Thymus (tissue), 14 donors: ENCODE measurements around the gene COL28A1. TPM values are rescaled to one million over a fixed set of nuclear protein-coding genes. Genes with fewer than 3 reads are reported as not detected.
A peak's percentile ranks its signal among the peaks of the same experiment; 100 is the strongest.

Experiments
- DNase-seq, 9 donors: peaks; one replicate each; pipeline ENCODE4 v3.0.0-alpha.2; 2013; ENCODE audit warnings: low spot score in 9 of 9, low read depth in 6 of 9, missing footprints in 1 of 9
- H3K27ac ChIP-seq, 2 donors: one replicate each; pipeline ENCODE4 v1.5.1; 2013; ENCODE audit warnings: control low read depth in 1 of 2, low read depth in 1 of 2, low read length in 1 of 2, mild to moderate bottlenecking in 1 of 2, moderate library complexity in 1 of 2
- H3K27me3 ChIP-seq, 2 donors: one replicate each; pipeline ENCODE4 v1.5.1; 2013; ENCODE audit warnings: low read length in 1 of 2; ENCODE audit not compliant: control insufficient read depth in 2 of 2, insufficient read depth in 1 of 2
- H3K36me3 ChIP-seq, 2 donors: one replicate each; pipeline ENCODE4 v1.5.1; 2013; ENCODE audit warnings: low read length in 1 of 2, mild to moderate bottlenecking in 1 of 2, moderate library complexity in 1 of 2; ENCODE audit not compliant: control insufficient read depth in 2 of 2, insufficient read depth in 2 of 2
- H3K4me1 ChIP-seq, 2 donors: one replicate each; pipeline ENCODE4 v1.5.1; 2013; ENCODE audit warnings: low read length in 2 of 2; ENCODE audit not compliant: control insufficient read depth in 2 of 2, insufficient read depth in 2 of 2
- H3K4me3 ChIP-seq, 2 donors: one replicate each; pipeline ENCODE4 v1.5.1; 2013; ENCODE audit warnings: low read length in 2 of 2, control low read depth in 1 of 2, mild to moderate bottlenecking in 1 of 2
- H3K9me3 ChIP-seq, 2 donors: one replicate each; pipeline ENCODE4 v1.5.1; 2013; ENCODE audit warnings: low read length in 1 of 2, mild to moderate bottlenecking in 1 of 2; ENCODE audit not compliant: control insufficient read depth in 2 of 2, insufficient read depth in 1 of 2
- WGBS: extraction: QIAGEN DNeasy Blood & Tissue Kit; methylation state at CpG from one replicate; pipeline ENCODE4 v1.1.7; 2013; 5-methylcytosine and 5-hydroxymethylcytosine counted together
- long read RNA-seq, 10 donors: transcript quantifications; one replicate each; lab custom pipeline, GENCODE V29; 2026
- polyA plus RNA-seq: library from polyadenylated mRNA; stranded (reverse); fragments of 200-250 nt; gene quantifications from one replicate; pipeline ENCODE4 v1.2.3, GENCODE V29; 2013
- total RNA-seq: library from RNA; stranded (reverse); fragments of 120-200 nt; gene quantifications from one replicate; pipeline ENCODE4 v1.2.4, GENCODE V29; 2013
- donor health status: healthy.

The COL28A1 gene
- total RNA-seq (0.24 TPM), polyA plus RNA-seq (0.71 TPM)
- long read RNA-seq, donor 1: 0 reads
- long read RNA-seq, donor 2: 0 reads
- long read RNA-seq, donor 3: 0 reads
- long read RNA-seq, donor 4: 0 reads
- long read RNA-seq, donor 5: 0 reads
- long read RNA-seq, donor 6: 0 reads
- long read RNA-seq, donor 7: 0 reads
- long read RNA-seq, donor 8: 0 reads
- long read RNA-seq, donor 9: 0 reads
- long read RNA-seq, donor 10: 0 reads

DNA sequence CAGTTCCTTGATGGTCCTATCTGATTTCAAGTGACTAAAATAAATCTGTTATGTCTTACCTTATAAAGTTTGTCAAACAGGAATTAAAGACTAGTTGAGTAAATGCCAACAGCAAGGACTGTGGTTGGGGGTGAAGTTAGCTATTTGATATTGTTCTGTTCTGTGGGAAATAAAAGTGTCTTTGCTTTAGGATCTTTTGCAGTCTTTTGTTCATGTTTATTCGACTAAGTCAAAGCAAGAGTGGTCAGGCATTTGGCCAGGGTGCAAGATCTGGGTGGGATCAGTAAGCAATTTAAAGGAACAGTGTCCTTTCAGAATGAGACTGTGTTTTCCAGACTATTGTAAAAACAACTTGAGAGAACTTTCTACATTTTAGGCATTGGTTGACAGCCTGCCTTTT lies at the start of gene COL28A1:
Gene COL28A1 (minus strand): TSS at position 183 of the 400 bp plus-strand sequence. CDS start 2,998 bp downstream, outside the sequence.
- DNase-seq: no peak
- Histone ChIP-seq H3K9me3 (no peaks in the 10 kb centered on the region), H3K4me1 (no peaks in the 10 kb centered on the region), H3K4me3 (no peak within 1 kb of the TSS), H3K27ac (no peak within 1 kb of the TSS), H3K36me3 (no peaks in the 10 kb centered on the region), H3K27me3 (no peaks in the 10 kb centered on the region)
- WGBS: 86% methylated on average over 1 of the region's 1 CpG

- H3K9me3 ChIP-seq: no peaks in the 10 kb centered on the region
- no peaks in the 10 kb centered on the region for H3K36me3 ChIP-seq
- H3K27me3 ChIP-seq: no peaks in the 10 kb centered on the region
- no peak overlapping the region for H3K4me3 ChIP-seq
- DNase-seq: peak in 2 of 9 donors; percentile 30 to 57
- no peaks in the 10 kb centered on the region for H3K4me1 ChIP-seq
- H3K27ac ChIP-seq: peak overlapping the region in 1 of 2 donors; percentile 12
- WGBS: 11% methylated on average over 1 of the region's 1 CpG
Observed at GRCh38 chr7:7584653-7585052, 49.0 kb upstream of the COL28A1 start.

DNA sequence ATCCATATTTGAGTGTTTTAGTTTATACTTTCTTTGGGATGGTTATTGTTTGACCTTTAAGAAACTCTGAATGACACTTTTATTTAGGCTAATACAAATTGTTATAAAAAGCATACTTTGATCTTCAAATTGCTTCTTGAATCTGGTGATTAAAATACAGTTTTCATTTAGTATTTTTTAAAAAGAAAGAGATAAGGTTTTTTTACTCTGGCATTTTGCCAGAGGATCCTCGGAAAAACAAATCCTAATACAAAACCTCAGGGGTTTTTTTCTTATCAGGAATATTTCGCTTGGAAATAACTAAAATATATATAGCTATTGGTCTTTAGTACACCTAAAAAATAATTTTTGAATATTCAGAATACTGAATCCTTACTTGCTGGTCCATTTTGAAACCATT lies 48.1 kb upstream of the COL28A1 start:
- Histone ChIP-seq H3K9me3 (no peaks in the 10 kb centered on the region), H3K27ac (no peak overlapping the region), H3K4me1 (no peaks in the 10 kb centered on the region), H3K27me3 (no peaks in the 10 kb centered on the region), H3K4me3 (no peak overlapping the region), H3K36me3 (no peaks in the 10 kb centered on the region)
- DNase-seq: no peak
- WGBS: 99% methylated on average over 2 of the region's 2 CpGs

DNA sequence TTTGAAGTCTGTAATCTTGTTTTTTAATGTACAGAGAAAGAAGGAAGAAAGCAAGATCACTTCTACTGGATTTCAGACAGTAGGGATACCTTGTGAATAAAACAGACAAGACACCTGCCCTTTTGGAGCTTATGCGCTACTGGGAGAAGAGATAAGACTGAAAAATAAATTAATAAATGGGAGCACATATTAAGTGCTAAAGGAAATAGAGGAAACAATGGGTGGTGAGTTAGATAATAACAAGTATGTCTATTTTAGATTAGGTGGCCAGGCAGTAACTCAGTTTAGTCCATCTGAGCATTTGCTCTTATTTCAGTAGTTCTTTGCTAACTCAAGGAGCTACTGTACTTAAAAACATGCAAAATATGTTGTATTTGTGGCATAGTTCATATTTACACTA lies 46.9 kb upstream of the COL28A1 start:
- peaks cover 0 to 3% of the 10 kb centered on the region in 2 donors for H3K4me1 ChIP-seq
- H3K36me3 ChIP-seq: no peaks in the 10 kb centered on the region
- WGBS: 99% methylated on average over 1 of the region's 1 CpG
- H3K27me3 ChIP-seq: no peaks in the 10 kb centered on the region
- H3K4me3 ChIP-seq: no peak overlapping the region
- H3K27ac ChIP-seq: no peak overlapping the region
- H3K9me3 ChIP-seq: no peaks in the 10 kb centered on the region
- no peak for DNase-seq

DNA sequence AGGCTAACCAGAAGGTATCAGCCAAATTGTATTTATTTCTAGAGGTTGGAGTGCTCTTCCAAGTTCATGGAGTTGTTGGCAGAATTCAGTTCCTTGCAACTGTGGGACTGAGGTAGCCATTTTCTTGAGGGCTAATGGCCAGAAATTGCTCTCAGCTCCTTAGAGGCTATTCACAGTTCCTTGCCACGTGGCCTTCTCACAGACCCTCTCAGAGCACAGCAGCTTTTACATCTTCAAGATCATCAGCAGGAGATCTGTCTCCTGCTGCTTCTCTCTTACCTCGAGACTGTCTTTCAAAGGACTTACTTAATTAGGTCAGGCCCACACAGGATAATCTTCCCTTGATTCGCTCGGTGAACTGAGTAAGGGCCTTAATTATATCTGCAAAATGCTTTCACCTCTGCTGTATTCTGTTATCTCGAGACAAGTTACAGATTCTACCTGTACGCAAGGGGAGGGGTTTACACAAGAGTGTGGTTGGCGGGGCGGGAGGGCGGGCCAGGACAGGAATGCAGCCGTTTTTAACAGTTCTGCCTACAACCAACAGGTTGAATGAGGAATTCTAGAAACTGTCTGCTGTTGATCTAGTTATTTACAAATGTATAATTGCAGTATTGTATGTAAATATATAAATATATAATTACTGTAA lies 46.0 kb upstream of the COL28A1 start:
- H3K4me3 ChIP-seq: no peak overlapping the region
- 94% methylated on average over 10 of the region's 10 CpGs for WGBS
- no peaks in the 10 kb centered on the region for H3K9me3 ChIP-seq
- H3K4me1 ChIP-seq: peaks cover 0 to 3% of the 10 kb centered on the region in 2 donors
- no peak for DNase-seq
- H3K27me3 ChIP-seq: no peaks in the 10 kb centered on the region
- no peak overlapping the region for H3K27ac ChIP-seq
- H3K36me3 ChIP-seq: peaks cover 0 to 2% of the 10 kb centered on the region in 2 donors

GRCh38 chr7:7579638-7580037 lies 44.0 kb upstream of the COL28A1 start:
- Histone ChIP-seq H3K4me1 (peaks cover 0 to 3% of the 10 kb centered on the region in 2 donors), H3K27ac (no peak overlapping the region), H3K9me3 (no peaks in the 10 kb centered on the region), H3K36me3 (peaks cover 0 to 2% of the 10 kb centered on the region in 2 donors), H3K27me3 (no peaks in the 10 kb centered on the region), H3K4me3 (no peak overlapping the region)
- WGBS: 98% methylated on average over 3 of the region's 3 CpGs
- DNase-seq: no peak

GRCh38 chr7:7577888-7578287 lies 42.2 kb upstream of the COL28A1 start:
- no peaks in the 10 kb centered on the region for H3K9me3 ChIP-seq
- H3K4me3 ChIP-seq: no peak overlapping the region
- no peaks in the 10 kb centered on the region for H3K27me3 ChIP-seq
- WGBS: 24% methylated on average over 1 of the region's 1 CpG
- no peak for DNase-seq
- H3K36me3 ChIP-seq: peaks cover 5 to 9% of the 10 kb centered on the region in 2 donors
- H3K27ac ChIP-seq: no peak overlapping the region
- peaks cover 0 to 3% of the 10 kb centered on the region in 2 donors for H3K4me1 ChIP-seq

DNA sequence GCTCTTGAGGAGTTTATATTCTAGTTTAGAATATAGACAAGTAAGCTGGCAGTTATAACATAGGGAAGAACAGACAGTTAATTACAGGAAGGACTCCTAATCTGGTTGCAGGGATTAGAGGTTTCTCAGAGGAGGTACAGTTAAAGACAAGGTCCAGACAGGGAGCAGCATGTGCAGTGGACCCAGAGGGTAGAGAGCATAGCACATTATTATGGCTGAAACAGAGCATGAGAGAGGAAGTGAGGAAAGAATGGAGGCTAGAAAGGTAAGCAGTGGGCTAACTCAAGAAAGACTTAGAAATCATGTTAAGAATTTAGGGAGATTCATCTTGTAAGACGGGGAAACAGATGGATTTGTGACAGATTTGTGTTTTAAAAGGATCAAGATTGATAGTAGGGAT lies 40.7 kb upstream of the COL28A1 start:
- H3K27me3 ChIP-seq: no peaks in the 10 kb centered on the region
- DNase-seq: no peak
- peaks cover 11 to 15% of the 10 kb centered on the region in 2 donors for H3K36me3 ChIP-seq
- no peak overlapping the region for H3K27ac ChIP-seq
- no peaks in the 10 kb centered on the region for H3K9me3 ChIP-seq
- peaks cover 0 to 3% of the 10 kb centered on the region in 2 donors for H3K4me1 ChIP-seq
- 99% methylated on average over 1 of the region's 1 CpG for WGBS
- no peak overlapping the region for H3K4me3 ChIP-seq

GRCh38 chr7:7573701-7574100 lies 38.0 kb upstream of the COL28A1 start:
- Histone ChIP-seq H3K9me3 (no peaks in the 10 kb centered on the region), H3K27me3 (no peaks in the 10 kb centered on the region), H3K27ac (no peak overlapping the region), H3K4me3 (no peak overlapping the region), H3K4me1 (peaks cover 9% of the 10 kb centered on the region in 2 donors), H3K36me3 (peaks cover 11 to 20% of the 10 kb centered on the region in 2 donors)
- no peak for DNase-seq
- 97% methylated on average over 2 of the region's 2 CpGs for WGBS
